ENCODE data around the gene GRAMD2B. TPM values are rescaled to one million over a fixed set of nuclear protein-coding genes. Genes with fewer than 3 reads are reported as not detected.

Gene GRAMD2B
- total and polyA plus RNA-seq, 2 of the 8 experiments (the other 6 are each of a cell fraction or from before 2014, with no cell fraction given) = 6.4 to 9.4 TPM

- FAIRE-seq = no peak
- H3K4me2 ChIP-seq (ENCODE audit: insufficient read depth in 1 of 2, low read depth in 2 of 2, low read length in 2 of 2) = no peak overlapping the region
Observed at GRCh38 chr5:126525630-126526245, 102.5 kb downstream of the GRAMD2B start.

More at GRCh38 chr5:126525630-126526245, 102.5 kb downstream of the GRAMD2B start:
- H2BK120ac ChIP-seq (replicated peaks; ENCODE audit: low read depth, low read length) = no peak overlapping the region
- POLR2A ChIA-PET (ENCODE audit: partially characterized antibody) = interaction anchor here (1.1 kb wide), 1 partner anchor 10 kb away, joined by 3 read pairs; no protein-coding TSS in a partner anchor
- no peak overlapping the region for H2BK5ac ChIP-seq (ENCODE audit: low read depth, low read length)
- H4K91ac ChIP-seq (replicated peaks; ENCODE audit: insufficient read length, low read length) = no peak overlapping the region
- H2BK12ac ChIP-seq (ENCODE audit: low read depth, low read length) = no peak overlapping the region
- H2AFZ ChIP-seq (ENCODE audit: low read length) = peak overlapping the region; percentile 97
- no peak overlapping the region for H3K23ac ChIP-seq (ENCODE audit: insufficient read length)
- no peaks in the 10 kb centered on the region for H3K36me3 ChIP-seq (ENCODE audit: control insufficient read depth in 2 of 4, insufficient read depth in 4 of 4, low read length in 3 of 4)
- H4K20me1 ChIP-seq (replicated peaks in 1 of 2; ENCODE audit: control insufficient read depth in 1 of 2, insufficient read depth in 2 of 2, low read length in 2 of 2) = no peaks in the 10 kb centered on the region
- H3K56ac ChIP-seq (replicated peaks; ENCODE audit: insufficient read length, low read depth, low read length) = no peak overlapping the region
- DNase-seq (ENCODE audit: low read depth in 1 of 2, low spot score in 2 of 2) = peak in 1 of 2 experiments; percentile 47
- no peaks in the 10 kb centered on the region for H3K79me2 ChIP-seq (ENCODE audit: control insufficient read depth in 1 of 2, insufficient read depth in 2 of 2, low read length in 2 of 2)
- no peak overlapping the region for H3K4me3 ChIP-seq (ENCODE audit: extremely low read depth in 1 of 4, insufficient read depth in 2 of 4, low read depth in 3 of 4, low read length in 4 of 4)
- H3K27me3 ChIP-seq (replicated peaks in 1 of 4; ENCODE audit: control insufficient read depth in 3 of 4, extremely low read depth in 1 of 4, insufficient read depth in 3 of 4, low read length in 3 of 4) = no peaks in the 10 kb centered on the region
- H3K27ac ChIP-seq (ENCODE audit: low read depth, low read length) = no peak overlapping the region
- no peaks in the 10 kb centered on the region for H3K4me1 ChIP-seq (replicated peaks in 1 of 4; ENCODE audit: control insufficient read depth in 3 of 4, insufficient read depth in 4 of 4, low read length in 3 of 4)
- H3K18ac ChIP-seq (ENCODE audit: extremely low read depth, low read length) = no peak overlapping the region
- H4K5ac ChIP-seq (ENCODE audit: insufficient read length, low read depth, low read length) = no peak overlapping the region
- no peaks in the 10 kb centered on the region for H3K23me2 ChIP-seq (ENCODE audit: low read depth, low read length)
- H2BK20ac ChIP-seq (ENCODE audit: low read length) = no peak overlapping the region
- no peak overlapping the region for H4K8ac ChIP-seq (ENCODE audit: extremely low read depth, insufficient read depth, low read length)
- 82% methylated on average over 5 of the region's 5 CpGs; no CpG with 5 or more reads in 1 of the 2 experiments for WGBS, 2 experiments (ENCODE audit: extremely low coverage in 1 of 2, insufficient coverage in 1 of 2, insufficient read length in 1 of 2, insufficient replicate concordance in 2 of 2, low coverage in 1 of 2, low lambda C conversion rate in 2 of 2, missing lambda C conversion rate in 1 of 2)
- no peak overlapping the region for H2BK15ac ChIP-seq (ENCODE audit: low read length)
- no peak overlapping the region for H3K4ac ChIP-seq (replicated peaks; ENCODE audit: insufficient read length, low read depth, low read length)
- no peaks in the 10 kb centered on the region for H3K79me1 ChIP-seq (ENCODE audit: low read depth, low read length)
- H3K9me3 ChIP-seq (ENCODE audit: insufficient read depth in 2 of 2, low read depth in 1 of 2, low read length in 1 of 2) = no peaks in the 10 kb centered on the region
- TF ChIP-seq E2F6 (IDR thresholded peaks at IDR 0.05) (no peak), POU5F1 (IDR thresholded peaks at IDR 0.05; ENCODE audit: low read depth, low read length) (no peak), POLR2AphosphoS5 (IDR thresholded peaks at IDR 0.05; ENCODE audit: low read depth, low read length) (no peak), TAF1 (IDR thresholded peaks at IDR 0.05; ENCODE audit: low read depth, low read length) (0 out of 2 replicates have a peak, but pooled peaks have one; percentile 32), CHD2 (IDR thresholded peaks at IDR 0.05; ENCODE audit: low read length) (no peak), CBX5 (IDR thresholded peaks at IDR 0.05; ENCODE audit: low read depth, low read length) (no peak)
- no peak overlapping the region for H3K14ac ChIP-seq (ENCODE audit: insufficient read length)
- CTCF ChIA-PET (ENCODE audit: partially characterized antibody) = interaction anchor here (5.1 kb wide), 1 partner anchor 25 kb away, joined by 21 read pairs; no protein-coding TSS in a partner anchor
- H2AK5ac ChIP-seq (ENCODE audit: low read depth, low read length) = no peak overlapping the region
- no peak overlapping the region for H3K9ac ChIP-seq (replicated peaks in 1 of 4; ENCODE audit: extremely low read depth in 1 of 4, low read depth in 3 of 4, low read length in 3 of 4)

Data from H1 (cell line).